HG03097 (cell line): Measurements from ENCODE around the gene OLR1.

Experiments used
- ATAC-seq: cut with Tn5 transposase; IDR thresholded peaks from one replicate; pipeline ENCODE4 v1.9.1; 2021; ENCODE audit not compliant: unreplicated experiment, low FRiP score

The OLR1 gene

GRCh38 chr12:10154145-10154496 lies 17.8 kb downstream of the OLR1 start:
- ATAC-seq, result no peak

GRCh38 chr12:10153271-10154144 lies 18.4 kb downstream of the OLR1 start:
- no peak for ATAC-seq

- no peak for ATAC-seq
Observed at GRCh38 chr12:10151621-10152020, 20.3 kb downstream of the OLR1 start.

GRCh38 chr12:10147714-10148403 lies 24.1 kb downstream of the OLR1 start:
- ATAC-seq, result no peak

- ATAC-seq, result no peak
Observed at GRCh38 chr12:10142976-10143589, 28.8 kb downstream of the OLR1 start.

GRCh38 chr12:10140001-10140400 lies 31.9 kb downstream of the OLR1 start:
- no peak for ATAC-seq

- no peak for ATAC-seq
Observed at GRCh38 chr12:10136637-10137205, 35.2 kb downstream of the OLR1 start.

- ATAC-seq, result no peak
Observed at GRCh38 chr12:10135126-10135525, 36.8 kb downstream of the OLR1 start.

- no peak for ATAC-seq
Observed at GRCh38 chr12:10132850-10133370, 39.0 kb downstream of the OLR1 start.

GRCh38 chr12:10131111-10131690 lies 40.7 kb downstream of the OLR1 start:
- ATAC-seq, result no peak

GRCh38 chr12:10130042-10130441 lies 41.9 kb downstream of the OLR1 start, which contains the start of gene CLEC7A:
CLEC7A (minus strand) TSS chr12:10130199; CDS start chr12:10130082, 117 bp downstream.
- ATAC-seq, result peak; percentile 61

- no peak for ATAC-seq
Observed at GRCh38 chr12:10128687-10129086, 43.2 kb downstream of the OLR1 start.

GRCh38 chr12:10126413-10126812 lies 45.5 kb downstream of the OLR1 start:
- no peak for ATAC-seq

GRCh38 chr12:10122689-10123088 lies 49.2 kb downstream of the OLR1 start:
- ATAC-seq, result no peak

GRCh38 chr12:10121278-10121677 lies 50.7 kb downstream of the OLR1 start:
- no peak for ATAC-seq

- no peak for ATAC-seq
Observed at GRCh38 chr12:10119066-10119465, 52.9 kb downstream of the OLR1 start.

GRCh38 chr12:10115890-10116289 lies 56.0 kb downstream of the OLR1 start:
- ATAC-seq, result no peak

- ATAC-seq, result no peak
Observed at GRCh38 chr12:10115311-10115710, 56.6 kb downstream of the OLR1 start.

- ATAC-seq, result no peak
Observed at GRCh38 chr12:10113920-10114319, 58.0 kb downstream of the OLR1 start.

GRCh38 chr12:10113075-10113474 lies 58.9 kb downstream of the OLR1 start:
- ATAC-seq, result no peak

- ATAC-seq, result no peak
Observed at GRCh38 chr12:10111451-10111850, 60.5 kb downstream of the OLR1 start.
